GM18502 (cell line): ENCODE data around the gene GPC1.

Experiments
- ATAC-seq: cut with Tn5 transposase; IDR thresholded peaks from one replicate; pipeline ENCODE4 v1.9.1; 2021; ENCODE audit warnings: mild to moderate bottlenecking; ENCODE audit not compliant: unreplicated experiment, poor library complexity

GPC1 gene

GRCh38 chr2:240396623-240397541, 38.6 kb upstream of the GPC1 start:
- no peak for ATAC-seq

DNA sequence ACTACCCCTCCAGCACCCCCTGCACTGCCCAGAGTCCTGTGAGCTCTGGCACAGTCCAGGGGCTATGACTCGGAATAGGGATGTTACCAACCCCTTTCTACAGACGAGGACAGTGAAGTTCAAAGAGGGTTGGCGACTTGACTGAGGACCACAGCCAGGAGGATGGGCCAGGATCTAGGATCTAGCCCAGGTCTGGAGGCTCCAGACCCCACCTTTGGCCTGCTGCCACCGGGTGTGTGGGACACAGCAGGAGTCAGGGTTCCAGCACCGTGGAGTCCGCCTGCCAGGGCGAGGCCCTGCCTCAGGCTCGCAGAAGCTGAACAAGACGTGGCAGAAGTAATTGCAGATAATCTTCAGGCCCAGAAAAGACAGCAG, 37.9 kb upstream of the GPC1 start:
- ATAC-seq: no peak

GRCh38 chr2:240397924-240398645, 37.4 kb upstream of the GPC1 start:
- no peak for ATAC-seq

- no peak for ATAC-seq
Measured at GRCh38 chr2:240398661-240399267, 36.7 kb upstream of the GPC1 start.

DNA sequence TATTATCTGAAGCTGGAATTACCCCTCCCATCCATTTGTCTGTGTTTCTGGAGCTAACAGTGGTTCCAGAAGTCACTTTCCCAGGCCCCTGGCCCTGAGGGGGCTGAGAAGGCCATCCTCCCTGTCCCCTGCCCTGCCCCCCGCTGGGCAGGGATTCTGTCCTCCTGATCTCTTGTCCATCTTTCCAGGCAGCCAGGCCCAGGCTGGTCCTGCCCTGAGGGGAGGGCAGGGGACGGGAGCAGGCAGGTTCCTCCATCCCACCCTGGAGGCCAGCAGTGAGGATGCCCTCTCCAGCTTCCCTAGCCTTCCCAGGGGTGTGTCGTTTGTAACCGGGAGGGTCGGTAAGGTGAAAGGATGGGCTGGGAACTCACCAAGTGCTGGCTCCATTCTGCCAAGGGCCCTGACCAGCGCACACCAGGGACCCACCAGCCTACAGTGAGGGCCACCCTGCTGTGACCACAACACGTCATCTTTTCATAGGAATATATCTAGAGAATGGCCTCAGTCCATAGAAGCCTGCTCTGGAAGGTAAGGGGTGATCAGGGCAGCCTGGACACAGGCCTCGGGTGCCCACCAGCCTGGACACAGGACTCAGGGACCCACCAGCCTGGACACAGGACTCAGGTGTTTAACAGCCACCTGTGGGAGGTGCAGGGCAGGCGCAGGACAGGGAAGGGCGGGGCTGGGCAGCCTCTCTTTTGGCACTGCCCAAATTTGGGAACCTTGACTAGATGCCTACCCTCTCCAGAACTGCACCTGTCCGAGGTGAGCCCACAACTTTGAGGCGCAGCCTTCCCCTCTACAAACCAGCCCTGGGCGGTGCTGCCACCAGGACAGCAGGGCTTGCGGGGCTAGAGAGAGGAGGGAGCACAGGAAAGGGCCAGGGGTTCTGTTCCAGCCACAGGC, 35.8 kb upstream of the GPC1 start:
- no peak for ATAC-seq

- no peak for ATAC-seq
Measured at GRCh38 chr2:240400371-240401161, 34.9 kb upstream of the GPC1 start.

DNA sequence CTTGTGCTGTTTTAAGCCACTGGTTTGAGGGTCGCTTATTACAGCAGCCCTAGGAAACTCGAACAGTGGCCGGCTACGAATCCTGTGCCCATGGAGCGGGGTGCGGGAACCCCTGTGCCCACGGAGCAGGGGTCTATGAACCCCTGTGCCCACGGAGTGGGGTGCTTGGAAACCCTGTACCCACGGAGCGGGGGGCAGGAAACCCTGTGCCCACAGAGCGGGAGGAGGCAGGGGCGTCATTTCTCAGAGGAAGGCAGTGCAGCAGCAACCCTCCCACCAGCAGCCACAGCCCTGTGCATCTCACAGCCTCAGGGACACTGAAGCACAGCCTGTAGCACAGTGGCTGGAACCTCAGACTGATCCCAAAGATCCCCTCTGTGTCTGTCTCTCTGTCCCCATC, 34.2 kb upstream of the GPC1 start:
- no peak for ATAC-seq

DNA sequence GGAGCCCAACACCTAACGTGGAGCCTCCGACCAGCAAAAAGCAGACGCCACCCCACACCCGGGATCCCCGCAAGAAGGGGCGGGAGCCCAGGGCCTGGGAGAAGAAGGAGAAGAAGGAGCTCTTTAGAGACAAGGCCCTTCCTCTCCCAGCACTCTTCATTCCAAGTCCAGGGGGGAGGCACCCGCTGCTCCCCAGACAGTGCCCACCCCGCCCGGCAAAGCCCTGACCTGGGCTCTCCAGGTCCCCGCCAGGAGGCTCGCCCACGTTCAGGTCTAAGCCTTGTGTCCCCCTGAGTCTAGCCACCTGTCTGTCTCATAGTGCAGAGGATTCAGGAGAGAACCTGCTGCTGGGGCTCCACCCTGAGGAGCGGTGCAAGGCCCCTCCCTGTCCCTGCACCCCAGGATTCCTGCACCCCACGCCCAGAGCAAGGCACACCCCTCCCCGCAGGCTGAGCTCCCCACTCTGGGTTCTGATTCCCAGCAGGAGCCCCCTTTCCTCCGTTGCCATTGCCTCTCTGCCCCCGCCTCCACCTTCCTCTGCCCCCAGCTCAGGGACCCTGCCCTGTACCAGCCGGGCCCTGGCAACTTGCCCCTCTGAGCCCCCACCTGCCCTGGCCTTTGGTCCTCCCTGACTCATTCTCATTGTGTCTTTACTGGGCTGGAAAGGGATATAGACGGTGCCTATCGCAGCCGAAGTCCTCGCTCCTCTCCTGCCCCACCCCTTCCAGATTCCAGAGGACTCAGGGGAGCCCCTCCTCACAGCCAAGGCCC, 33.5 kb upstream of the GPC1 start:
- no peak for ATAC-seq

- ATAC-seq: no peak
Measured at GRCh38 chr2:240402566-240403272, 32.7 kb upstream of the GPC1 start.

GRCh38 chr2:240403396-240404104, 31.9 kb upstream of the GPC1 start:
- ATAC-seq: no peak

DNA sequence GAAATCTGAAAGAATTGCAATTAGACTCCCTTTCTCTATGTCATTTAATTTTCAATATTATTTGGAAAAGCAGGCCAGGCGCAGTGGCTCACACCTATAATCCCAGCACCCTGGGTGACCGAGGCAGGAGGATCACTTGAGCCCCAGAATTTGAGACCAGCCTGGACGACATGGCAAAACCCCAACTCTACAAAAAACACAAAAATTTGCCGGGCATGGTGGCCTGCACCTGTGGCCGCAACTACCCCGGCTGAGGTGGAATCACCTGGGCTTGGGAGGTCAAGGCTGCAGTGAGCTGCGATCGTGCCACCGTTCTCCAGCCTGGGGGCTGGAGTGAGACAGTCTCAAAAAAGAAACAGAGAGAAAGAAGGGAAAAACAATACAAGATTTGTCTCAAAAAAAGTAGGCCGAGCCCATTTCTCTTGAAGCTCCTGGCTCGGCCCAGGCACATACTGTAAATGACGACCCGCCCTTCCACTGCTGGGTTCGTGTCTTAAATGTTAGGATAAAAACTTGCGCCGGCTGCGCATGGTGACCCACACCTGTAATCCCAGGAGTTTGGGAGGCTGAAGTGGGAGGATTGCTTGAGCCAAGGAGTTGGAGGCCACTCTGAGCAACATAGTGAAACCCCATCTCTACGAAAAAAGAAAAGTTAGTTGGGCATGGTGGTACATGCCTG, 31.1 kb upstream of the GPC1 start:
- no peak for ATAC-seq

DNA sequence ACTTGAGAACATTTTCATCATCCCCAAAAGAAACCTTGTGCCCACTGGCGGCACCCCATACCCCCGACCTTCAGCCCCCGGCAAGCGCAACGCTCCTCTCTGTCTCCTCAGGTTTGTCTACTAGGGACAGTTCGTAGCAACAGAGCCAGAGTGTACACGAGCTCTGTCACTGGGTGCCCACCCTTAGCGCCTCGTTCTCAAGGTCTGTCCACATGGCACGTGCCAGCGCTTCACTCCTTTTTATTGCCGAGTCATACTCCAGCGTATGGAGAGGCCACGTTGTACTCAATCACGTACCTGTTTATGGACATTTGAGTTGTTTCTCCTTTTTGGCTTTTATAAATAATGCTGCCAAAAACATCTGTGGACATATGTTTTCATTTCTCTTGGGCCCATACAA, 30.3 kb upstream of the GPC1 start:
- no peak for ATAC-seq

- ATAC-seq: no peak
Measured at GRCh38 chr2:240405684-240406313, 29.7 kb upstream of the GPC1 start.

DNA sequence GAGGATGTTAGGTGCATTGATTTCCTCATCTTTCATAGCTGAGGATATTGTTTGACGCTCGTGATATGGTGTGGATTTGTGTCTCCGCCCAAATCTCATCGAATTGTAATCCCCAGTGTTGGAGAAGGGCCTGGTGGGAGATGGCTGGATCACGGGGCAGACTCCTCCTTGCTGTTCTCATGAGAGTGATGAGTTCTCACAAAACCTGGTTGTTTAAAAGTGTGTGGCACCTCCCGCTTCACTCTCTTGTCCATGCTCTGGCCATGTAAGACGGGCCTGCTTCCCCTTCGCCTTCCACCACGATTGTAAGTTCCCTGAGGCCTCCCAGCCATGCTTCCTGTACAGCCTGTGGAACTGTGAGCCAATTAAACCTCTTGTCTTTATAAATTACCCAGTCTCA, 28.4 kb upstream of the GPC1 start:
- ATAC-seq: no peak

DNA sequence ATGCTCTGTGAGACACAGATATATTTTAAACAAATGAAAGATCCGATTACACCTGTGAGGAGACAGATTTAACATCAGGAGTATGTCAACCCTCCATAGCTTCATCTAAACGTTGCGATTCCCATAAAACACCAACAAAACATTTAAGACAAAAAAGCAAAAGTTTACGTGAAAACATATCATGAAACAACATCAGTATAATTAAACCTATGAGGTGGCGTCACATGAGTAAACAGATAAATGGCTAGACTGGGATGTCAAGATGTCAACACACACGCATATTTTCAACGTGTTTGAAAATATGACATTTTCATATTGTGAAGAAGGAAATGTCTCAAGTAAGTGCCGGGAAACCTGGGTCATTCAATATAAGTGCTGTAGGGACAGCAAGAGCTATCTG, 25.5 kb upstream of the GPC1 start:
- ATAC-seq: no peak

DNA sequence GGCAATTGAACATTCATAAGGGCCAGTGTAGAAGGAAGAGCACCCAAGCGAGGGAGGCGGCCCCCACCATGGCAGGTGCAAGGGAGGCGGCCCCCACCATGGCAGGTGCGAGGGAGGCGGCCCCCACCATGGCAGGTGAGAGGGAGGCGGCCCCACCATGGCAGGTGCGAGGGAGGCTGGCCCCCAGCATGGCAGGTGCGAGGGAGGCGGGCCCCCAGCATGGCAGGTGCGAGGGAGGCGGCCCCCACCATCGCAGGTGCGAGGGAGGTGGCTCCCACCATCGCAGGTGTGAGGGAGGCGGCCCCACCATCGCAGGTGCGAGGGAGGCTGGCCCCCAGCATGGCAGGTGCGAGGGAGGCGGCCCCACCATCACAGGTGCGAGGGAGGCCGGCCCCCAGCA, 24.7 kb upstream of the GPC1 start:
- no peak for ATAC-seq
